IMR-90 (cell line): Measurements from ENCODE around the gene TARDBP. TPM values are rescaled to one million over a fixed set of nuclear protein-coding genes. Genes with fewer than 3 reads are reported as not detected.

Experiments
- ATAC-seq: fragments of 200-7000 bp; cut with Tn5 transposase; 2 replicates; pipeline ENCODE4 v1.9.1; 2020; ENCODE audit warnings: low read depth, mild to moderate bottlenecking, moderate library complexity
- BruUV-seq: library from RNA; stranded (reverse); fragments of 400-500 nt; replicated peaks from 2 replicates; lab custom pipeline; 2021; lab: Mats Ljungman, UMichigan
- CTCF ChIA-PET: fragments of 300-600 bp; formaldehyde crosslinking; extraction: SDS; loops from one replicate; lab custom pipeline; 2021; ENCODE audit warnings: antibody characterized with exemption; lab: Yijun Ruan, JAX
- POLR2A ChIA-PET: fragments of 300-600 bp; sonication (Branson Sonifier 250); formaldehyde crosslinking; loops from one replicate; lab custom pipeline; 2022; ENCODE audit warnings: antibody characterized with exemption; ENCODE audit not compliant: unreplicated experiment; lab: Charles Lee
- DNase-seq: peaks from one replicate; pipeline ENCODE4 v3.0.0; 2013
- H2AFZ ChIP-seq: replicated peaks from 2 replicates; pipeline ENCODE3; 2013; ENCODE audit warnings: low read length, mild to moderate bottlenecking; ENCODE audit not compliant: poor library complexity
- H2AK5ac ChIP-seq: 2 replicates; pipeline ENCODE4 v1.6.1; 2013; ENCODE audit warnings: low read depth, low read length, inconsistent platforms
- H2AK9ac ChIP-seq: replicated peaks from 2 replicates; pipeline ENCODE3; 2013; ENCODE audit warnings: mild to moderate bottlenecking, low read depth, low read length, moderate library complexity; ENCODE audit not compliant: poor library complexity
- H2BK120ac ChIP-seq: 2 replicates; pipeline ENCODE4 v1.6.1; 2013; ENCODE audit warnings: low read depth, low read length, inconsistent platforms
- H2BK15ac ChIP-seq: 3 replicates; pipeline ENCODE4 v1.6.1; 2013; ENCODE audit warnings: low read depth, low read length, inconsistent platforms
- H2BK20ac ChIP-seq: 2 replicates; pipeline ENCODE4 v1.6.1; 2013; ENCODE audit warnings: low read depth, mild to moderate bottlenecking, inconsistent platforms, low read length, moderate library complexity
- H2BK5ac ChIP-seq: 2 replicates; pipeline ENCODE4 v1.6.1; 2013; ENCODE audit warnings: mild to moderate bottlenecking, low read depth, low read length, inconsistent platforms; ENCODE audit not compliant: poor library complexity, severe bottlenecking
- H3K14ac ChIP-seq: replicated peaks from 2 replicates; pipeline ENCODE4 v1.6.1; 2013; ENCODE audit warnings: low read depth, low read length, inconsistent platforms
- H3K18ac ChIP-seq: 2 replicates; pipeline ENCODE4 v1.6.1; 2013; ENCODE audit warnings: low read depth, low read length, control low read depth
- H3K23ac ChIP-seq: 2 replicates; pipeline ENCODE4 v1.6.1; 2013; ENCODE audit warnings: low read depth, low read length, inconsistent platforms
- H3K27ac ChIP-seq: 2 replicates; pipeline ENCODE4 v1.5.1; 2013; ENCODE audit warnings: mild to moderate bottlenecking, control low read depth, low read length; ENCODE audit not compliant: insufficient read depth
- H3K27me3 ChIP-seq: 2 replicates; pipeline ENCODE4 v1.6.1; 2013; ENCODE audit warnings: low read length; ENCODE audit not compliant: control insufficient read depth, insufficient read depth
- H3K36me3 ChIP-seq: 2 replicates; pipeline ENCODE4 v1.6.1; 2013; ENCODE audit warnings: low read length, mixed read lengths; ENCODE audit not compliant: control insufficient read depth, insufficient read depth
- H3K4ac ChIP-seq: 2 replicates; pipeline ENCODE4 v1.6.1; 2013; ENCODE audit warnings: low read depth, low read length, inconsistent platforms
- H3K4me1 ChIP-seq: 2 replicates; pipeline ENCODE4 v1.6.1; 2013; ENCODE audit warnings: low read length, mixed read lengths; ENCODE audit not compliant: control insufficient read depth, insufficient read depth
- H3K4me2 ChIP-seq: 2 replicates; pipeline ENCODE4 v1.6.1; 2013; ENCODE audit warnings: low read depth, mild to moderate bottlenecking, control low read depth, low read length, moderate library complexity
- H3K4me3 ChIP-seq: 2 replicates; pipeline ENCODE4 v1.5.1; 2013; ENCODE audit warnings: low read depth, mild to moderate bottlenecking, control low read depth, low read length, moderate library complexity; ENCODE audit not compliant: insufficient read depth
- H3K56ac ChIP-seq: 2 replicates; pipeline ENCODE4 v1.6.1; 2013; ENCODE audit warnings: low read length, inconsistent platforms; ENCODE audit not compliant: insufficient read depth; ENCODE audit errors: extremely low read depth
- H3K79me1 ChIP-seq, 2 experiments: 2 replicates each; pipeline ENCODE4 v1.6.1; 2013; ENCODE audit warnings: low read length in 2 of 2, inconsistent platforms in 1 of 2, low read depth in 1 of 2
- H3K9ac ChIP-seq: 2 replicates; pipeline ENCODE4 v1.6.1; 2013; ENCODE audit warnings: low read depth, low read length, control low read depth
- H3K9me1 ChIP-seq: 2 replicates; pipeline ENCODE4 v1.6.1; 2013; ENCODE audit warnings: low read length, inconsistent platforms; ENCODE audit not compliant: insufficient read depth
- H3K9me3 ChIP-seq: 2 replicates; pipeline ENCODE4 v1.6.1; 2013; ENCODE audit warnings: low read length; ENCODE audit not compliant: control insufficient read depth, insufficient read depth
- H4K20me1 ChIP-seq: 2 replicates; pipeline ENCODE4 v1.6.1; 2013; ENCODE audit warnings: low read length, inconsistent platforms; ENCODE audit not compliant: insufficient read depth
- H4K5ac ChIP-seq: 2 replicates; pipeline ENCODE4 v1.6.1; 2013; ENCODE audit warnings: mild to moderate bottlenecking, low read depth, low read length, control low read depth
- H4K8ac ChIP-seq, 2 experiments: 2 replicates each; pipeline ENCODE4 v1.6.1; 2013; ENCODE audit warnings: low read depth in 2 of 2, low read length in 2 of 2, control low read depth in 1 of 2, inconsistent platforms in 1 of 2
- H4K91ac ChIP-seq: 2 replicates; pipeline ENCODE4 v1.6.1; 2013; ENCODE audit warnings: low read depth, low read length, inconsistent platforms; ENCODE audit not compliant: insufficient read depth
- BHLHE40 ChIP-seq: fragments of 150-350 bp; IDR thresholded peaks from 2 replicates; pipeline ENCODE4 v1.6.1; 2016; ENCODE audit warnings: mild to moderate bottlenecking, low read depth, low read length
- CEBPB ChIP-seq: IDR thresholded peaks from 2 replicates; pipeline ENCODE4 v1.6.1; 2012; ENCODE audit warnings: low read depth, low read length, improper control_type of control experiment
- CHD1 ChIP-seq: IDR thresholded peaks from 2 replicates; pipeline ENCODE4 v1.6.1; 2012; ENCODE audit warnings: low read depth, low read length, improper control_type of control experiment
- FOS ChIP-seq: fragments of 150-350 bp; IDR thresholded peaks from 2 replicates; pipeline ENCODE4 v1.6.1; 2016; ENCODE audit warnings: low read depth, low read length
- MAFK ChIP-seq: IDR thresholded peaks from 2 replicates; pipeline ENCODE4 v1.6.1; 2012; ENCODE audit warnings: low read depth, low read length, improper control_type of control experiment
- MAZ ChIP-seq: IDR thresholded peaks from 2 replicates; pipeline ENCODE4 v1.6.1; 2012; ENCODE audit warnings: low read depth, mild to moderate bottlenecking, low read length, improper control_type of control experiment, moderate library complexity, borderline replicate concordance
- MXI1 ChIP-seq: IDR thresholded peaks from 2 replicates; pipeline ENCODE4 v1.6.1; 2012; ENCODE audit warnings: low read depth, mild to moderate bottlenecking, low read length, moderate library complexity, borderline replicate concordance
- NFE2L2 ChIP-seq: fragments of 150-350 bp; IDR thresholded peaks from 2 replicates; pipeline ENCODE4 v1.6.1; 2016; ENCODE audit warnings: low read depth, mild to moderate bottlenecking, low read length
- POLR2A ChIP-seq: IDR thresholded peaks from 2 replicates; pipeline ENCODE4 v1.6.1; 2012; ENCODE audit warnings: mild to moderate bottlenecking, low read depth, low read length
- RAD21 ChIP-seq: IDR thresholded peaks from 2 replicates; pipeline ENCODE4 v1.6.1; 2012; ENCODE audit warnings: low read length, improper control_type of control experiment
- RCOR1 ChIP-seq: IDR thresholded peaks from 2 replicates; pipeline ENCODE4 v1.6.1; 2012; ENCODE audit warnings: mild to moderate bottlenecking, low read length, improper control_type of control experiment; ENCODE audit not compliant: insufficient replicate concordance
- RFX5 ChIP-seq: IDR thresholded peaks from 2 replicates; pipeline ENCODE4 v1.8.0; 2012; ENCODE audit warnings: low read depth, mild to moderate bottlenecking, low read length, moderate library complexity
- SMC3 ChIP-seq: fragments of 150-350 bp; IDR thresholded peaks from 2 replicates; pipeline ENCODE4 v1.6.1; 2016; ENCODE audit warnings: low read depth, mild to moderate bottlenecking, antibody characterized with exemption, low read length, moderate library complexity
- WGBS, 2 experiments: methylation state at CpG; one replicate each; pipeline versions ENCODE4 v1.1.5 to v1.1.7; 2013; ENCODE audit warnings: missing lambda C conversion rate in 2 of 2; ENCODE audit not compliant: insufficient read length in 1 of 2; ENCODE audit errors: extremely low coverage in 2 of 2; 5-methylcytosine and 5-hydroxymethylcytosine counted together
- dilution Hi-C: fragments of 300-500 bp; cut with HindIII; formaldehyde crosslinking; loops from one replicate; pipeline ENCODE4 v1.14.3; 2018; ENCODE audit warnings: low sequenced_read_pairs; ENCODE audit not compliant: unreplicated experiment
- in situ Hi-C: fragments of 300-500 bp; cut with MboI; formaldehyde crosslinking; loops from 3 replicates; pipeline ENCODE4 v1.14.3; 2019; ENCODE audit warnings: low sequenced_read_pairs, inconsistent platforms, mixed read lengths
- intact Hi-C: fragments of 100-400 bp; cut with micrococcal nuclease; formaldehyde crosslinking; loops from 2 replicates; pipeline ENCODE4 v1.10.0; 2022
- polyA plus RNA-seq, 3 experiments: library from polyadenylated mRNA; depleted of rRNA; stranded (reverse); fragments of >200 nt; gene quantifications; 2 replicates each; pipeline ENCODE4 v1.2.3, GENCODE V29; 2012; ENCODE audit warnings: low replicate concordance in 1 of 3
- total RNA-seq: library from RNA; depleted of rRNA; stranded (reverse); fragments of >200 nt; gene quantifications from 2 replicates; pipeline ENCODE4 v1.2.3, GENCODE V29; 2012
- TF ChIP-seq, protein P1 (sequence below): fragments of 150-350 bp; IDR thresholded peaks from 2 replicates; pipeline ENCODE4 v1.6.1; 2016; ENCODE audit warnings: low read depth, mild to moderate bottlenecking, low read length, moderate library complexity, borderline replicate concordance
- TF ChIP-seq, protein P2 (sequence below): conservative IDR thresholded peaks from 2 replicates; pipeline ENCODE4 v1.5.1; 2012; ENCODE audit warnings: mild to moderate bottlenecking, low read depth, low read length, improper control_type of control experiment
- TF ChIP-seq, protein P3 (sequence below): fragments of 150-350 bp; IDR thresholded peaks from 2 replicates; pipeline ENCODE4 v1.6.1; 2017; ENCODE audit warnings: mild to moderate bottlenecking, antibody characterized with exemption, low read length, low read depth

TARDBP gene
- total and polyA plus RNA-seq, 2 of the 4 experiments (the other 2 are of a cell fraction), result 36.7 to 161 TPM

DNA sequence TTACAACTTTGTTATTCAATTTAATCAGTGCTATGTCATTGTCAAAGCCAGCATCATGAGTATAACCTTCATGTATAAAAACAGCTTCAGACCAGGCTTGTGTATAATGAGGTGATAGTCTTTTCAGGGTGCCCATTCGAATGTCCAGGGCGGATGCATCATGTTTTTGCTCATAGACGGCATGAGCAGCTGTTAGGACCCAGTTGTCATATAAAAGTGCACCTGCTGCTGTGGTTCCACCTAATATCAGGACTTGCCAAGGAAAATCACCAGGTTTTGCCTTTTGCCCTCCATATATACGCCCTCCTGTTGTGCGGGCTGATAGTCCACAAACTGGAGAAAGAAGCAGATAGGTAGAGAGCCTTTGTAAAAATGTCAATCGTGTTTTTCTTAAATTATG is 14.9 kb downstream of the TARDBP start:
- Histone ChIP-seq H2BK120ac (no peak overlapping the region), H3K79me1 (peaks cover 7 to 16% of the 10 kb centered on the region in 2 experiments), H3K36me3 (peaks cover 27% of the 10 kb centered on the region), H3K4me3 (no peak overlapping the region), H3K4ac (no peak overlapping the region), H3K23ac (no peak overlapping the region), H3K27me3 (no peaks in the 10 kb centered on the region), H4K8ac (no peak overlapping the region), H2AK5ac (no peak overlapping the region), H2AFZ (no peak overlapping the region), H3K56ac (no peak overlapping the region), H4K91ac (no peak overlapping the region), H3K9ac (no peak overlapping the region), H3K4me2 (no peak overlapping the region), H2BK20ac (no peak overlapping the region), H2BK15ac (no peak overlapping the region), H2BK5ac (no peak overlapping the region), H4K20me1 (peaks cover 11% of the 10 kb centered on the region), H3K27ac (no peak overlapping the region), H2AK9ac (no peak overlapping the region), H3K18ac (no peak overlapping the region), H3K9me1 (no peaks in the 10 kb centered on the region), H3K4me1 (no peaks in the 10 kb centered on the region), H3K14ac (no peak overlapping the region), H3K9me3 (no peaks in the 10 kb centered on the region), H4K5ac (no peak overlapping the region)
- in situ Hi-C loops, result no loop called here
- DNase-seq (no peak), ATAC-seq (no peak)
- CTCF ChIA-PET, result interaction anchor here (2.2 kb wide), 1 partner anchor 10 kb away, joined by 13 read pairs; no protein-coding TSS in a partner anchor
- no TSS peak for BruUV-seq
- TF ChIP-seq MAZ (no peak), RCOR1 (no peak), FOS (no peak), RFX5 (no peak), BHLHE40 (no peak), MXI1 (no peak), CHD1 (no peak), RAD21 (no peak), MAFK (no peak), POLR2A (no peak), NFE2L2 (no peak), SMC3 (no peak), CEBPB (no peak)
- TF ChIP-seq, protein P1, sequence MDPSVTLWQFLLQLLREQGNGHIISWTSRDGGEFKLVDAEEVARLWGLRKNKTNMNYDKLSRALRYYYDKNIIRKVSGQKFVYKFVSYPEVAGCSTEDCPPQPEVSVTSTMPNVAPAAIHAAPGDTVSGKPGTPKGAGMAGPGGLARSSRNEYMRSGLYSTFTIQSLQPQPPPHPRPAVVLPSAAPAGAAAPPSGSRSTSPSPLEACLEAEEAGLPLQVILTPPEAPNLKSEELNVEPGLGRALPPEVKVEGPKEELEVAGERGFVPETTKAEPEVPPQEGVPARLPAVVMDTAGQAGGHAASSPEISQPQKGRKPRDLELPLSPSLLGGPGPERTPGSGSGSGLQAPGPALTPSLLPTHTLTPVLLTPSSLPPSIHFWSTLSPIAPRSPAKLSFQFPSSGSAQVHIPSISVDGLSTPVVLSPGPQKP, result no peak
- TF ChIP-seq, protein P2, sequence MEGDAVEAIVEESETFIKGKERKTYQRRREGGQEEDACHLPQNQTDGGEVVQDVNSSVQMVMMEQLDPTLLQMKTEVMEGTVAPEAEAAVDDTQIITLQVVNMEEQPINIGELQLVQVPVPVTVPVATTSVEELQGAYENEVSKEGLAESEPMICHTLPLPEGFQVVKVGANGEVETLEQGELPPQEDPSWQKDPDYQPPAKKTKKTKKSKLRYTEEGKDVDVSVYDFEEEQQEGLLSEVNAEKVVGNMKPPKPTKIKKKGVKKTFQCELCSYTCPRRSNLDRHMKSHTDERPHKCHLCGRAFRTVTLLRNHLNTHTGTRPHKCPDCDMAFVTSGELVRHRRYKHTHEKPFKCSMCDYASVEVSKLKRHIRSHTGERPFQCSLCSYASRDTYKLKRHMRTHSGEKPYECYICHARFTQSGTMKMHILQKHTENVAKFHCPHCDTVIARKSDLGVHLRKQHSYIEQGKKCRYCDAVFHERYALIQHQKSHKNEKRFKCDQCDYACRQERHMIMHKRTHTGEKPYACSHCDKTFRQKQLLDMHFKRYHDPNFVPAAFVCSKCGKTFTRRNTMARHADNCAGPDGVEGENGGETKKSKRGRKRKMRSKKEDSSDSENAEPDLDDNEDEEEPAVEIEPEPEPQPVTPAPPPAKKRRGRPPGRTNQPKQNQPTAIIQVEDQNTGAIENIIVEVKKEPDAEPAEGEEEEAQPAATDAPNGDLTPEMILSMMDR, result no peak
- TF ChIP-seq, protein P3, sequence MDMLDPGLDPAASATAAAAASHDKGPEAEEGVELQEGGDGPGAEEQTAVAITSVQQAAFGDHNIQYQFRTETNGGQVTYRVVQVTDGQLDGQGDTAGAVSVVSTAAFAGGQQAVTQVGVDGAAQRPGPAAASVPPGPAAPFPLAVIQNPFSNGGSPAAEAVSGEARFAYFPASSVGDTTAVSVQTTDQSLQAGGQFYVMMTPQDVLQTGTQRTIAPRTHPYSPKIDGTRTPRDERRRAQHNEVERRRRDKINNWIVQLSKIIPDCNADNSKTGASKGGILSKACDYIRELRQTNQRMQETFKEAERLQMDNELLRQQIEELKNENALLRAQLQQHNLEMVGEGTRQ, result no peak
- 60% methylated on average over 2 of the region's 6 CpGs; no CpG with 5 or more reads in 1 of the 2 experiments for WGBS, 2 experiments
- intact Hi-C loops, result no loop called here
- dilution Hi-C loops, result no loop called here
- POLR2A ChIA-PET, result no interaction called here
